Testis (tissue), 2 donors: ENCODE measurements around the gene CDK8.

Experiments
- POLR2A ChIP-seq: fragments of 450-650 bp; IDR thresholded peaks from one replicate; pipeline ENCODE4 v1.6.1; 2017; ENCODE audit warnings: antibody characterized with exemption, mild to moderate bottlenecking, moderate library complexity
- TF ChIP-seq, protein P1 (sequence below), 3 experiments: fragments of 450-650 bp in 2 of 3; fragments of 200-600 bp in 1 of 3; sonication (generic) in 1 of 3; IDR thresholded peaks; one replicate each; pipeline ENCODE4 v1.5.1; 2016 to 2019; ENCODE audit warnings: antibody characterized with exemption in 3 of 3, mild to moderate bottlenecking in 2 of 3, moderate library complexity in 1 of 3

DNA sequence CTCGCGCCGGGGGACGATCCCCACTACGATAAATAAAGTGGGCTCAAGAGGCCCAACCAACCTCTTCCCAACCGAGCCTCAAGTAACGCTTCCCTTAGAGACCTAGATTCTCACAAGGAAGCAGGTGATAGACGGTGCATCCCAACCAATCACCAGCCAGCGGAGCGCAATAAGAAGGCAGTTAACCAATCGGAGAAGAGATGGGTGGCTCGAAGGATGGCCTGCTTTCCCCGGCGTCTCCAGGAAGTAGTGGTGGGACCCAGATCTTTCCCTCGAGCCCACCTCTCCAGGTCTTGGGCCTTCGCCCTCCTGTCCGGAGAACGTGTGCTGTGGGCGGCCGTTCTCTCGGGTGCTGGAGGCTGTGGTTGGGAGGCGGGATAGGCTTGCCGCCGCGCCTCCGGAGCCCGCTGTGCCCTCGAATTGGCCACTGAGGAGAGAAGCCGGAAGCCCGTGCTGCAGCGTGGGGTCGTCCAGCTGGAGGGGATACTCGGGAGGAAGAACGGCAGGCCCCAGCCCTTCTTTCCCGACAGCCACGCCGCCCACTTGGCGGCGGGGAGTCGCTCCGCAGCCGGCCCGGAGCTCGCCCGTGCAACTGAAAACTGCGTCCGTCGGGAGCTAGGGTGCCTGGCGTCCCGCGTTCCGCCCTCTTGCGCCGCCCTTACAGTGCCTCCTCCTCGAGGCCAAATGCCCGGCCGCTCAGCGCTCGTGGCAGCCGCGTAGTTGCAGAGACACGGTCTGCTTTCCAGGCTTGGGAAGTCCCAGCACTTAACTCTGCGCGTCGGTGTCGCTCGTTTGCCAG, 32.0 kb upstream of the CDK8 start, which contains the start of gene RNF6:
- TF ChIP-seq, protein P1, sequence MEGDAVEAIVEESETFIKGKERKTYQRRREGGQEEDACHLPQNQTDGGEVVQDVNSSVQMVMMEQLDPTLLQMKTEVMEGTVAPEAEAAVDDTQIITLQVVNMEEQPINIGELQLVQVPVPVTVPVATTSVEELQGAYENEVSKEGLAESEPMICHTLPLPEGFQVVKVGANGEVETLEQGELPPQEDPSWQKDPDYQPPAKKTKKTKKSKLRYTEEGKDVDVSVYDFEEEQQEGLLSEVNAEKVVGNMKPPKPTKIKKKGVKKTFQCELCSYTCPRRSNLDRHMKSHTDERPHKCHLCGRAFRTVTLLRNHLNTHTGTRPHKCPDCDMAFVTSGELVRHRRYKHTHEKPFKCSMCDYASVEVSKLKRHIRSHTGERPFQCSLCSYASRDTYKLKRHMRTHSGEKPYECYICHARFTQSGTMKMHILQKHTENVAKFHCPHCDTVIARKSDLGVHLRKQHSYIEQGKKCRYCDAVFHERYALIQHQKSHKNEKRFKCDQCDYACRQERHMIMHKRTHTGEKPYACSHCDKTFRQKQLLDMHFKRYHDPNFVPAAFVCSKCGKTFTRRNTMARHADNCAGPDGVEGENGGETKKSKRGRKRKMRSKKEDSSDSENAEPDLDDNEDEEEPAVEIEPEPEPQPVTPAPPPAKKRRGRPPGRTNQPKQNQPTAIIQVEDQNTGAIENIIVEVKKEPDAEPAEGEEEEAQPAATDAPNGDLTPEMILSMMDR (IDR thresholded peaks at IDR 0.05), result no peak
- TF ChIP-seq POLR2A, result no peak
